ENCODE measurements around the gene TBC1D20.
"Not testable (repeated sequence)": the region's sequence is repeated elsewhere in the genome, so short reads cannot be mapped to it uniquely, and the experiment has no call there.

TBC1D20 gene

DNA sequence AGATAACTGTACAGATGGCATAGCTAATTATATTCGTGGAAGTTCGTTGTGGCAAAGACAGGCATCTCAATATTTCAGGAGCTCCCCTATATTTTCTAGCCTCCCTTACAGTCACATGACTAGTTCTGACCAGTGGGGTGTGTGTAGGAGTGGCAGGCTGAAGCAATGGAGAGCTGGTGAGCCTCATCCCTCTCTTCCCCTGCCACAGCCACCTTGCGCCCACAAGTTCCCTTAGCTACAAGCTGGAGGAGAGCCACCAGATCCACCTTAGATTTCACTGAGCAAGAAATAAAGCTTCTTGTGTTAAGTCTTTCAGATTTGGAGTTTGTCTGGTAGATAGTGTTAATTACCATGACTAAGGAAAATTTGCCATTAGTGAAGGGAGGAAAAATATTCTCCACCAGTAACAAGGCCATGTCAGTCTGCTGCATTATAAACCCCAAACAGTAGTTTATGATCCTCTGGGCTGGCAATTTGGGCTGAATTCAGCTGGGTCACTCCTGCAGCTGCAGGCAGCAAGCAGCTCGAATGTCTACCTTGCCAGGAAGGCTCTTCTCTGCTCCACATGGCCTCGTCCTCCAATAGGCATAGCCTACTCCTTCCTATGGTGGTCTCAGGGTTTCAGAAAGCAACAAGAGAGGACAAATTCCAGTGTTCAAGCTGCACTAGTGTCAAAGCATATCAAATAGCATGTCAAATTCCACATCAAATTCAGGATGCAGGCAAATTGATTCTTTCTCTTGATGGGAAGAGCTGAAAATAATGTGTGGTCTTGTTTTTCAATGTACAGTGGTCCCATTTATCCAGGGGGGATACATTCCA lies 61.7 kb downstream of the TBC1D20 start:
- TF ChIP-seq, protein P1, sequence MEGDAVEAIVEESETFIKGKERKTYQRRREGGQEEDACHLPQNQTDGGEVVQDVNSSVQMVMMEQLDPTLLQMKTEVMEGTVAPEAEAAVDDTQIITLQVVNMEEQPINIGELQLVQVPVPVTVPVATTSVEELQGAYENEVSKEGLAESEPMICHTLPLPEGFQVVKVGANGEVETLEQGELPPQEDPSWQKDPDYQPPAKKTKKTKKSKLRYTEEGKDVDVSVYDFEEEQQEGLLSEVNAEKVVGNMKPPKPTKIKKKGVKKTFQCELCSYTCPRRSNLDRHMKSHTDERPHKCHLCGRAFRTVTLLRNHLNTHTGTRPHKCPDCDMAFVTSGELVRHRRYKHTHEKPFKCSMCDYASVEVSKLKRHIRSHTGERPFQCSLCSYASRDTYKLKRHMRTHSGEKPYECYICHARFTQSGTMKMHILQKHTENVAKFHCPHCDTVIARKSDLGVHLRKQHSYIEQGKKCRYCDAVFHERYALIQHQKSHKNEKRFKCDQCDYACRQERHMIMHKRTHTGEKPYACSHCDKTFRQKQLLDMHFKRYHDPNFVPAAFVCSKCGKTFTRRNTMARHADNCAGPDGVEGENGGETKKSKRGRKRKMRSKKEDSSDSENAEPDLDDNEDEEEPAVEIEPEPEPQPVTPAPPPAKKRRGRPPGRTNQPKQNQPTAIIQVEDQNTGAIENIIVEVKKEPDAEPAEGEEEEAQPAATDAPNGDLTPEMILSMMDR (IDR thresholded peaks at IDR 0.05; ENCODE audit: control insufficient read depth, insufficient read depth, low read depth, low read length, missing control alignments) = no peak
- H3K4me3 ChIP-seq (ENCODE audit: control insufficient read depth, low read depth, low read length) = no peak overlapping the region
- DNase-seq (ENCODE audit: low read depth) = no peak

- TF ChIP-seq, protein P1 (IDR thresholded peaks at IDR 0.05; ENCODE audit: control insufficient read depth, insufficient read depth, low read depth, low read length, missing control alignments) = no peak
- DNase-seq (ENCODE audit: low read depth) = no peak
- no peak overlapping the region for H3K4me3 ChIP-seq (ENCODE audit: control insufficient read depth, low read depth, low read length)
Measured at GRCh38 chr20:400128-400453, 62.2 kb downstream of the TBC1D20 start.

DNA sequence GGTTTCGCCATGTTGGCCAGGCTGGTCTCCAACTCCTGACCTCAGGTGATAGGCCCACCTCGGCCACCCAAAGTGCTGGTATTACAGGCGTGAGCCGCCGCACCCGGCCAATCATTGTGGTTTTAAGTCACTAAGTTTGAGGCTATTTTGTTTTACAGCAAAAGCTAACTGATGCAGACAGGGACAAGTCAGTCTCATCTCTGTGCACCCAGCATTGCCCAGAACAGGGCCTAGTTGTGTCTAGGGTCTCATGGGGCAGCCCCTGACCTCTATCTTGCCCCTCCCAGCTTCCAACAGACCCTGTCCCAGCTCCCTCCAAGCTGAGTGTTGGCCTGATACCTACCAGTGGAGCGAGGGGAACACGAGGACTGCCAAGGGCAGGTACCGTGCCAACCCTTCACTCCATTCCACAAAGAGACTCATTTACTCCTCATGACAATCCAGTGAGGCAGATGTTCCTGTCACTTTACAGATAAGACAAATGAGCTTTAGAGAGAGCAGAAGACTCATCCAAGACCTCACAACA lies 63.1 kb downstream of the TBC1D20 start:
- no peak overlapping the region for H3K4me3 ChIP-seq (ENCODE audit: control insufficient read depth, low read depth, low read length)
- DNase-seq (ENCODE audit: low read depth) = no peak
- TF ChIP-seq, protein P1 (IDR thresholded peaks at IDR 0.05; ENCODE audit: control insufficient read depth, insufficient read depth, low read depth, low read length, missing control alignments) = no peak

DNA sequence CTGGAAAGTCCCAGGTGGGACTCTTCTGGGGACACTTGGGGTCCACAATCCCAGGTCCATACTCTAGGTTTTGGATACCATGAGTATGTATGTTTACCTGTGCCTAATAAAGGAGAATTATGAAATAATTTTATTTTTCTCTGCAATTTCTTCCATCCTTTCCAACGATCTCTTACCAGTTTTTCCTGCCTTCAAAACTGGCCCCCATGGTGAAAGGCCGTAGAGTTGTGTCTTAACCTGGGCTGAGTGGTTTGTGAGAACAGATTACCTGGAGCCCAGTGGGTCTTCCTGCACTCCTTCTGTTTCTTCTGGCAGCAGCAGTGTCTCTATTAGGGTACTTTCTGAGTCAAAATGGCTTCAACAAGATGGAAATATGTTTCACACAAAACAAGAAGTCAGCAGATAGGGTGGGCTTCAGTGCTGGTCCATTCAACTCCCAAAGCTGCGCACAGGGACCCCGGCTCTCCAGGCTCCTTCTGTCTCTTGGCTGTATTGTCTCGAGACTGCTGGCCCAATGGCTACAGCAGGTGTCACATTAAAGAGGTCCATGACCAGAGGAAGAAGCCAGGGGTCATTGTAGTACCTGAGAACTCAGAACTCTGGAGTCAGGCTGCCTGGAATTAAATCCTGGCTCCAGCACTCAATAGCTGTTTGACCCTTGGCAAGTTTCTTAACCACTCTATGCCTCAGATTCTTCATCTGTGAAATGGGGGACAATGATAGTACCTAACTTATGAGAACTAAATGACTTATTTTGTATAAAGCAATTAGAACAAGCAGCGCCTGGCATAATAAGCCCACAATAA lies 64.7 kb downstream of the TBC1D20 start:
- TF ChIP-seq, protein P1 (IDR thresholded peaks at IDR 0.05; ENCODE audit: control insufficient read depth, insufficient read depth, low read depth, low read length, missing control alignments) = no peak
- no peak overlapping the region for H3K4me3 ChIP-seq (ENCODE audit: control insufficient read depth, low read depth, low read length)
- no peak for DNase-seq (ENCODE audit: low read depth)

DNA sequence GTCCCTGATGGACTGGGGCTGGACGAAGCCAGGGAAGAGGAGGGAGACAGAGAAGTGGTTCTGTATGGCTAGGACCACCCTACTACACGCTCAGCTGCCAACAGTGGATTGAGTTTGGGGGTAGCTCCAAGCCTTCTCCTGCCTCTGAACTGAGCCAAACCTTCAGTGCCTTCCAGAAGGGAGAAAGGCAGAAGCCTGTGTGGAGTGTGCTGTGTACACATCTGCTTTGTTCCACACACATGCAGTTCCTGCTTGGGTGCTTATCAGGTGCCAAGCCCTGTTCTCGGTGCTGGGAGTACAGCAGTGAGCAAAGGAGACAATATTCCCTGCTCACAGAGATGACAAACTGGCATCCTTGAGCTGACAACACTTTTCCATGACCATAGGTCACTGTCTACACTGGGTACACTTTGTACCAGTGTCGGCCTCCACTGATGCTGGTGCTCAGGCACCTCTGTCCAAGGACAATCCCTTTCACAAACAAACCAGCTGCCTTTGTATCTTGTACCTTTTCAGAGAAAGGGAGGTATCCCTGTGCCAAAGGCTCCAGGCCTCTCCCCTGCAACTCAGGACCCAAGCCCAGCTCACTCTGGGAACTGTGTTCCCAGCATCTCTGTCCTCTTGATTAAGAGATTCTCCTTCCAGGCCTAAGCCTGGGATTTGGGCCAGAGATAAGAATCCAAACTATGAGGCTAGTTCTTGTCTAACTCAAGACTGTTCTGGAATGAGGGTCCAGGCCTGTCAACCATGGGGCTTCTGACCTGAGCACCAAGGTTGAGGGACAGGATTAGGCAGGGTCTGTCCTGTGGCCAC lies 65.5 kb downstream of the TBC1D20 start:
- TF ChIP-seq, protein P1 (IDR thresholded peaks at IDR 0.05; ENCODE audit: control insufficient read depth, insufficient read depth, low read depth, low read length, missing control alignments) = no peak
- DNase-seq (ENCODE audit: low read depth) = no peak

DNA sequence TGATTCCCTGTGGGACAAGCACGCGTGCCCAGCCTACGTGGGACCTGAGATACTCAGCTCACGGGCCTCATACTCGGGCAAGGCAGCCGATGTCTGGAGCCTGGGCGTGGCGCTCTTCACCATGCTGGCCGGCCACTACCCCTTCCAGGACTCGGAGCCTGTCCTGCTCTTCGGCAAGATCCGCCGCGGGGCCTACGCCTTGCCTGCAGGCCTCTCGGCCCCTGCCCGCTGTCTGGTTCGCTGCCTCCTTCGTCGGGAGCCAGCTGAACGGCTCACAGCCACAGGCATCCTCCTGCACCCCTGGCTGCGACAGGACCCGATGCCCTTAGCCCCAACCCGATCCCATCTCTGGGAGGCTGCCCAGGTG lies 66.1 kb downstream of the TBC1D20 start:
- TF ChIP-seq, protein P1 (IDR thresholded peaks at IDR 0.05; ENCODE audit: control insufficient read depth, insufficient read depth, low read depth, low read length, missing control alignments) = no peak
- H3K4me3 ChIP-seq (ENCODE audit: control insufficient read depth, low read depth, low read length) = no peak overlapping the region
- no peak for DNase-seq (ENCODE audit: low read depth)

More for the DNA sequence above, 65.5 kb downstream of the TBC1D20 start:
- no peak overlapping the region for H3K4me3 ChIP-seq (ENCODE audit: control insufficient read depth, low read depth, low read length)

- not testable (repeated sequence) for DNase-seq (ENCODE audit: low read depth); H3K4me3 ChIP-seq (ENCODE audit: control insufficient read depth, low read depth, low read length)
Measured at GRCh38 chr20:393296-393695, 69.0 kb downstream of the TBC1D20 start.
